Purkinje cell (primary cell): Measurements from ENCODE around the gene PPP6R1. TPM values are rescaled to one million over a fixed set of nuclear protein-coding genes. Genes with fewer than 3 reads are reported as not detected.

ENCODE experiments used
- polyA plus RNA-seq: library from polyadenylated mRNA; unstranded; fragments of >200 nt; fragmentation: Nextera tagmentation; gene quantifications from 2 replicates; pipeline ENCODE4 v1.2.1, GENCODE V29; 2014

The PPP6R1 gene
- 1.3 and 2.7 TPM in 2 replicates for polyA plus RNA-seq

DNA sequence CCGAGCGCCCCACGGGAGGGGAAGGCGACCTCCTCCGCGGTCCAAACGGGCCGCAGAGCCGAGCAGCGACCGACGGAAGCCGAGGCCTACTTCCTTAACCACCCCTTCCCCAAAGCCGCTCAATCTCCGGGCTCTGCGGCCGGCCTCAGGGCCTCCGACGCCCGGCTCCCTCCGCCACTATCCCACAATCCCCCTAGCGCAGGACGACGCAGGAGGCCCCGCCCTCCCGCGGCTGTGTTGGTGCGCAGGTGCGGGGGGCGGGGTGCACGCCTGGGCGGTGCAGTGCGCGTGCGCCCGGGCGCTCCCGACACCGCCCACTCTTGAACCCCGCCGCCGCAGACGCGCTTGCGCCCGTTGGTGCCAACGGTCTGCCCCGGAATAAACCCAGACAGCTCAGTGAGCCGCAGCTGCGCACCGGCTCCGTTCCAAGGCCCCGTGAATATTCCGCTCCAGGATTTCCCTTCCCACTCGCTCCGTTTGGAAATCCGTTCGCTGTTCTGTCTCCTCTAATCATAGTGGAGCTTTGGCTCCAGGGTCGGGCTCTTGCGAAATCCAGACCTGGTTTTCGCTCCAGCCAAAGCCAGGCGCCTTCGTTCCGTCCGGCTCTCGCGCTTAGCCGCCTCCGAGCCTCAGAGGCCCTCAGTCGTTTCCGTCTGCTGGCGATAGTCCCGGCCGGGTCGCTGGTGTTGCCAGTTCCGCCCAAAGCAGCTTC is at the start of gene PPP6R1:
Gene PPP6R1 (minus strand): TSS at position 190 of the 712 bp plus-strand sequence. CDS start 11,914 bp downstream, outside the sequence.

GRCh38 chr19:55283548-55284377 is 24.9 kb upstream of the PPP6R1 start, which contains the start of gene BRSK1:
Gene BRSK1, plus strand, starts transcription at chr19:55283997. Its CDS starts 446 bp downstream, at chr19:55284443.

DNA sequence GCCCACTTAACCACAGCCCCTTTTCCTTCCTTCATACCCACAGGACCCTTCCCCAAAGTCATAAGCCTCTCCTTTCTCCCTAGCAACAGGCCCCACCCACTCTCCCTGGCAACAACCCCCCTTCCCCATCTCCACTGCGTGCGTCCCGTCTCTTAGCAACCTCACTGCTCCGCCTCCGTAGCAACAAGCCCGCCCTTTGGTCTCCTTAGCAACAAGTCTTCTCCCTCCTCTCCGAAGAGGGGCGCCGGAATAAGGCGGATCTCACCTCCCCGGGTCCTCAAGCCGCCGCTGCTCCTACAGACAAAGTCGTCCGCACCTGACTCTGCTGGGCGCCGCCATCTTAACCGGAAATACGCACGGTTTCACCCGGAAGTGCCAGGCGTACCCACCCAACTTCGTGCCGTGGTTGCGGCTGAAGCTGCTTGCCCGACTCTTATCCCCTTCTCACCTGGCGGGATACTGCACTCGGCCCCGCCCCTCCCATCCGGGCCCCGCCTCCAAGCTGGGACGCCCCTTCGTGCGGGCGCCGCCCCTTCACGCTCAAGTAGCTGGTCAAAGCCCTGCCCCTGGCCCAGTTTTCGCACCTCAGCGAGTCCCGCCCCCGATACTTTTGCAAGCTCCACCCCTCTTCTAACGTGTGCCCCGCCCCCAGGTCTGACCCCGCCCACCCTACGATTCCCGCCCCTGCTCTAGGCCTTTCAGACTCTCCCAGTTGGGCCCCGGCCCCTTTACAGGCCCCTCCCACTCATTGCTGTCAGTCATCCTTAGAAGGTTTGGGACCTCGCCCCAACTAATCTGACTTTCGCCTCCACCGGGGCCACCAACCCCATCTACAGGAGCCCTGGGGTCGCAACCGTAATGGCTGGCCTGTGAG is 21.2 kb upstream of the PPP6R1 start, which contains the start of gene HSPBP1:
Gene HSPBP1 (minus strand): TSS at position 341 of the 874 bp plus-strand sequence. CDS start 502 bp downstream, outside the sequence.

DNA sequence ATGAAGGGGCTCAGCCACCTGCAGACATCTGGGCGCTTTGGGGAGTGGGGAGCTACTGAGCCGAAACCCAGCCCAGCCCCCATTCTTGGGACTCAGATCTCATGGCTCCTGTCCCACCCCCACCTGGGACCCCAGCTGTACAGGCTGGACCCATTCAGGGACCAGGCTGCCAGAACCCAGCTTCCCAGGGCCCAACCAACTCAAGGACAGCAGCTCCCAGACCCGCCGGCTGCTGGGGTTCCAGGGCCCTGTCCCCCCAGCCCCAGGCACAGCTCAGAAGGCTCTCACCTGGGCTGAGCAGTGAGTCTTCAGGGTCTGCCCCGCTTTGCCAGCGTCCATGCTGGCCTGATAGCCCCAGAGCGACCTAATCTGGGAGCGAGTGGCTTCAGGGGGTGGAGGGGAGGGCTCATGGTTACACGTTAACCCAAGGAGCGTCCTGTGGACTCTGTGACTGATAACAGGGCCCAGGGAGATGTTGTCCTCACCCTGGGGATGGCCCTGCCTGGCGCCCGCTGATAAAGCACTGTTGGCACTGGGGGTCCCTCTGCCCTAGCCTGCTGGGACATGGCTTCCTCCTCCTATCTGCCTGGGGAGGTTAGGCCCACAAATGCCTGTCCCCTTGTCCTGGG is 30.3 kb downstream of the PPP6R1 start, which contains the start of gene TMEM86B:
Gene TMEM86B (minus strand): TSS at position 361 of the 629 bp plus-strand sequence. CDS start 22 bp downstream, at position 339.

DNA sequence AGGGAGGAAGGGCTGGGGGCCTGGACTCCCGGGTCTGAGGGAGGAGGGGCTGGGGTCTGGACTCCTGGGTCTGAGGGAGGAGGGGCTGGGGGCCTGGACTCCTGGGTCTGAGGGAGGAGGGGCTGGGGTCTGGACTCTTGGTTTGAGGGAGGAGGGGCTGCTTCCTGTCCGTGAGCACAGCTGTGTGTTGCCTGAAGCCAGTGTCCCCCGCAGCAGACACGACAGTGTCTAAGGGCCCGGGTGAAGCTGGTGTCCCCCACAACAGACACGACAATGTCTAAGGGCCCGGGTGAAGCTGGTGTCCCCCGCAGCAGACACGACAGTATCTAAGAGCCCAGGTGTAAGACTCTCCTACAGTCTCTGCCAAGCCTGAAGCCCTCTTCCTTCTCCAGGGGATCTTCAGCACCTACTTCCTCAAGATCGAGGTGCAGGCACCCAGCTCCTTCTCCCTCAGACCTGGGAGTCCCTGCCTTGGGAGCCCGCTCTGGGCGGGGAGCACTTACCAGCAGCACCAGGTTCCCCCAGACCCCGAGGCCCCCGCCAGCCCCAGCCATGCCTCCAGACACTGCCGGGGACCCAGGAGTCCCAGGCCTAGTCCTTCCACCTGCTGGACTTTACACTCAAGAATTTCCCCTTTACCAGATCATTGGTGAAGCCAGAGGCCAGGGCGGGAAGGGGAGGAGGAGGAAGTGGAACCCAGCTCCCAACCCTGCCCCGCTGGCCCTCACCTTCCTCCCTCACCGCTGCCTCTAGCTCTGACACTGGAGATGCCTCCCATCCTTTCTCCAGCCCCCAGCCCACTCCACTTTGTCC is 49.7 kb downstream of the PPP6R1 start, which contains the start of gene PTPRH:
Gene PTPRH (minus strand): TSS at position 622 of the 813 bp plus-strand sequence. CDS start 68 bp downstream, at position 554.

Other genes with a start within 250 kb of the PPP6R1 start
- gene GP6, start 220.8 kb downstream of the PPP6R1 start, polyA plus RNA-seq = 0.60 and 1.1 TPM in 2 replicates
- 3.8 and 5.6 TPM in 2 replicates for gene RDH13, start 195.9 kb downstream of the PPP6R1 start, polyA plus RNA-seq
- gene EPS8L1, start 183.1 kb downstream of the PPP6R1 start, polyA plus RNA-seq = 3.7 TPM in 1 of 2 replicates, not detected in the other
- 7.8 and 8.1 TPM in 2 replicates for gene PPP1R12C, start 141.4 kb downstream of the PPP6R1 start, polyA plus RNA-seq
- gene TNNT1, start 109.8 kb downstream of the PPP6R1 start, polyA plus RNA-seq = 84.0 and 98.2 TPM in 2 replicates
- not detected in 2 replicates for gene TNNI3, start 101.3 kb downstream of the PPP6R1 start, polyA plus RNA-seq
- gene DNAAF3, start 92.4 kb downstream of the PPP6R1 start, polyA plus RNA-seq = 0.99 TPM in 1 of 2 replicates, not detected in the other
- 2.6 and 7.5 TPM in 2 replicates for gene SYT5, start 78.7 kb downstream of the PPP6R1 start, polyA plus RNA-seq
- 1.0 TPM in 1 of 2 replicates, not detected in the other for gene PTPRH, start 49.5 kb downstream of the PPP6R1 start, polyA plus RNA-seq
- gene TMEM86B, start 30.3 kb downstream of the PPP6R1 start, polyA plus RNA-seq = 0.27 and 1.3 TPM in 2 replicates
- 5.9 and 10.4 TPM in 2 replicates for gene HSPBP1, start 21.1 kb upstream of the PPP6R1 start, polyA plus RNA-seq
- 0.44 and 2.8 TPM in 2 replicates for gene BRSK1, start 25.0 kb upstream of the PPP6R1 start, polyA plus RNA-seq
- gene TMEM150B, start 66.3 kb upstream of the PPP6R1 start, polyA plus RNA-seq = not detected in 2 replicates
- gene KMT5C, start 80.9 kb upstream of the PPP6R1 start, polyA plus RNA-seq = 0.77 TPM in 1 of 2 replicates, not detected in the other
- not detected in 2 replicates for gene COX6B2, start 95.7 kb upstream of the PPP6R1 start, polyA plus RNA-seq
- gene GARIN5B, start 104.2 kb upstream of the PPP6R1 start, polyA plus RNA-seq = not detected in 2 replicates
- not detected in 2 replicates for gene IL11, start 111.4 kb upstream of the PPP6R1 start, polyA plus RNA-seq
- gene TMEM190, start 117.8 kb upstream of the PPP6R1 start, polyA plus RNA-seq = not detected in 2 replicates
- gene TMEM238, start 125.3 kb upstream of the PPP6R1 start, polyA plus RNA-seq = not detected in 2 replicates
- gene RPL28, start 126.9 kb upstream of the PPP6R1 start, polyA plus RNA-seq = 339 and 376 TPM in 2 replicates
- gene UBE2S, start 148.8 kb upstream of the PPP6R1 start, polyA plus RNA-seq = 1.3 and 1.6 TPM in 2 replicates
- 0.62 TPM in 1 of 2 replicates, not detected in the other for gene SHISA7, start 184.3 kb upstream of the PPP6R1 start, polyA plus RNA-seq
- 0.93 and 1.2 TPM in 2 replicates for gene ISOC2, start 202.6 kb upstream of the PPP6R1 start, polyA plus RNA-seq
- not detected in 2 replicates for gene C19orf85, start 205.7 kb upstream of the PPP6R1 start, polyA plus RNA-seq
- not detected in 2 replicates for gene ZNF628, start 217.6 kb upstream of the PPP6R1 start, polyA plus RNA-seq
- 26.9 and 43.3 TPM in 2 replicates for gene NAT14, start 226.2 kb upstream of the PPP6R1 start, polyA plus RNA-seq
- 0.05 TPM in 1 of 2 replicates, not detected in the other for gene SSC5D, start 229.4 kb upstream of the PPP6R1 start, polyA plus RNA-seq